GM12872 (cell line): ENCODE results near the gene TM9SF3.

Source experiments
- CTCF ChIP-seq: IDR thresholded peaks from 3 replicates; pipeline ENCODE4 v1.5.1; 2011; ENCODE audit warnings: low read depth, mild to moderate bottlenecking, low read length, moderate library complexity; ENCODE audit not compliant: insufficient read depth

Gene TM9SF3

GRCh38 chr10:96585736-96586418 is 935 bp downstream of the TM9SF3 start:
- TF ChIP-seq CTCF, result no peak

GRCh38 chr10:96584474-96584873 is 2.3 kb downstream of the TM9SF3 start:
- TF ChIP-seq CTCF, result no peak

- no peak for TF ChIP-seq CTCF
Observed at GRCh38 chr10:96584035-96584434, 2.8 kb downstream of the TM9SF3 start.

- no peak for TF ChIP-seq CTCF
Observed at GRCh38 chr10:96579133-96579532, 7.7 kb downstream of the TM9SF3 start.

- TF ChIP-seq CTCF, result no peak
Observed at GRCh38 chr10:96578633-96579032, 8.2 kb downstream of the TM9SF3 start.

GRCh38 chr10:96578022-96578421 is 8.8 kb downstream of the TM9SF3 start:
- no peak for TF ChIP-seq CTCF

GRCh38 chr10:96577069-96577468 is 9.7 kb downstream of the TM9SF3 start:
- TF ChIP-seq CTCF, result no peak
